ENCODE measurements around the gene GIGYF1. TPM values are rescaled to one million over a fixed set of nuclear protein-coding genes. Genes with fewer than 3 reads are reported as not detected.
A peak's percentile ranks its signal among the peaks of the same experiment; 100 is the strongest.

GIGYF1 gene
- total and polyA plus RNA-seq, 2 of the 13 experiments (the other 11 are each of a cell fraction or from before 2014, with no cell fraction given): 7.6 to 16.1 TPM

DNA sequence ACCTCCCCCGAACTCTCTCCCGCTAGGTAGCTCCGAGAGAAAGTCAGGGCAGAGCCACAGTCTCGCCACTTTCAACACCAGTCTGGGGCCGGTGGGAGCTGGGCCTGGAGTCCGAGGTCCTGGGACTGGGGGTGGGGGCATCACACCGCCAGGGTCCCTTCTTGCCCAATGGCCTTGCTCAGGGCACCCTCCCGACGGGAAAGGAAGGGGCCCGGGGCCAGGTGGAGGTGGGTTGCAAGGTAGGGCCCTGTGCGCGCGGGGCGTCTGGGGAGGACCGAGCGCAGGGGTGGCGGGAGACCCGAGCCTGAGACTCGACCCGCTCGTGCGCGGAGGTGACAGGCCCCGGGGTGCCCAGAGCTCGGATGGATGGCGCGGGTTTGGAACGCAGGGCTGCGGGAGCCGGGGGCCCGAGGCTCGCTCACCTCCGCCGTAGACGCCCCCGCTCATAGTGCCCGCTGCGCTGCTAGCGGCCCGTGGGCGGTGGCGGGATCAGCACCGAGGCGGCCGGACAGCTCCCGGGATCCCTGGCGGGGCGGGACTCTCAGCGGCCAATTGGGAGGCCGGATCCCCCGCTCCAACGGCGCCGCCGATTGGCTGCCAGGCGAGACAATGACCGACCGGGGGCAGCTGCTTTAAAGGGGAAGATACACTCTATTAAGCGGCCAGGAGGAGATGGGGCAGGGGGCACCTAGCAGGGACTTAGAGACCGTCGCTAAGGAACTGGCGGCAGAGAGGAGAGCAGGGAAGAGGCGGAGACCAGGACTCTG is 38.0 kb downstream of the GIGYF1 start, which contains the start of gene ACTL6B (continued):
- TF ChIP-seq, protein P1, sequence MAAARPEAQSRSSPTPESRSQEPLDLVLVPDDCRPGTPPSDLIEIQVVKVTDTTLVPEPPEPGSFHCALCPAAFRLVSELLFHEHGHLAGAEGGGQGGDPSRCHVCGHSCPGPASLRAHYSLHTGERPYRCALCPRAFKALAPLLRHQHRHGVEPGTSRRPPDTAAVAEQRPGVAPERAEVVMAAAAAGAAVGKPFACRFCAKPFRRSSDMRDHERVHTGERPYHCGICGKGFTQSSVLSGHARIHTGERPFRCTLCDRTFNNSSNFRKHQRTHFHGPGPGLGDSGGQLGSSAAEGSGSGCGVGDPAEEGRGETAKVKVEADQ (CRISPR knock-in tag; IDR thresholded peaks at IDR 0.05; ENCODE audit: borderline replicate concordance): no peak
- TF ChIP-seq ZNF235 (CRISPR knock-in tag; IDR thresholded peaks at IDR 0.05; ENCODE audit: borderline replicate concordance) (peak; percentile 83; the same call in 1 of the 2 replicates), SNAPC2 (CRISPR knock-in tag; IDR thresholded peaks at IDR 0.05) (0 out of 2 replicates have a peak, but pooled peaks have one; percentile 32), TSC22D2 (CRISPR knock-in tag; IDR thresholded peaks at IDR 0.05; ENCODE audit: borderline replicate concordance) (peak; percentile 95; the same call in 1 of the 2 replicates), ZFP91 (CRISPR knock-in tag; IDR thresholded peaks at IDR 0.05; ENCODE audit: borderline replicate concordance) (peak; percentile 99), HDAC1 (CRISPR knock-in tag; IDR thresholded peaks at IDR 0.05) (peak; percentile 70)
- TF ChIP-seq, protein P2, sequence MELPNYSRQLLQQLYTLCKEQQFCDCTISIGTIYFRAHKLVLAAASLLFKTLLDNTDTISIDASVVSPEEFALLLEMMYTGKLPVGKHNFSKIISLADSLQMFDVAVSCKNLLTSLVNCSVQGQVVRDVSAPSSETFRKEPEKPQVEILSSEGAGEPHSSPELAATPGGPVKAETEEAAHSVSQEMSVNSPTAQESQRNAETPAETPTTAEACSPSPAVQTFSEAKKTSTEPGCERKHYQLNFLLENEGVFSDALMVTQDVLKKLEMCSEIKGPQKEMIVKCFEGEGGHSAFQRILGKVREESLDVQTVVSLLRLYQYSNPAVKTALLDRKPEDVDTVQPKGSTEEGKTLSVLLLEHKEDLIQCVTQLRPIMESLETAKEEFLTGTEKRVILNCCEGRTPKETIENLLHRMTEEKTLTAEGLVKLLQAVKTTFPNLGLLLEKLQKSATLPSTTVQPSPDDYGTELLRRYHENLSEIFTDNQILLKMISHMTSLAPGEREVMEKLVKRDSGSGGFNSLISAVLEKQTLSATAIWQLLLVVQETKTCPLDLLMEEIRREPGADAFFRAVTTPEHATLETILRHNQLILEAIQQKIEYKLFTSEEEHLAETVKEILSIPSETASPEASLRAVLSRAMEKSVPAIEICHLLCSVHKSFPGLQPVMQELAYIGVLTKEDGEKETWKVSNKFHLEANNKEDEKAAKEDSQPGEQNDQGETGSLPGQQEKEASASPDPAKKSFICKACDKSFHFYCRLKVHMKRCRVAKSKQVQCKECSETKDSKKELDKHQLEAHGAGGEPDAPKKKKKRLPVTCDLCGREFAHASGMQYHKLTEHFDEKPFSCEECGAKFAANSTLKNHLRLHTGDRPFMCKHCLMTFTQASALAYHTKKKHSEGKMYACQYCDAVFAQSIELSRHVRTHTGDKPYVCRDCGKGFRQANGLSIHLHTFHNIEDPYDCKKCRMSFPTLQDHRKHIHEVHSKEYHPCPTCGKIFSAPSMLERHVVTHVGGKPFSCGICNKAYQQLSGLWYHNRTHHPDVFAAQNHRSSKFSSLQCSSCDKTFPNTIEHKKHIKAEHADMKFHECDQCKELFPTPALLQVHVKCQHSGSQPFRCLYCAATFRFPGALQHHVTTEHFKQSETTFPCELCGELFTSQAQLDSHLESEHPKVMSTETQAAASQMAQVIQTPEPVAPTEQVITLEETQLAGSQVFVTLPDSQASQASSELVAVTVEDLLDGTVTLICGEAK (IDR thresholded peaks at IDR 0.05): no peak
- TF ChIP-seq, protein P2 (CRISPR knock-in tag; IDR thresholded peaks at IDR 0.05): peak; percentile 52; the same call in 1 of the 2 replicates
- TF ChIP-seq, protein P3, sequence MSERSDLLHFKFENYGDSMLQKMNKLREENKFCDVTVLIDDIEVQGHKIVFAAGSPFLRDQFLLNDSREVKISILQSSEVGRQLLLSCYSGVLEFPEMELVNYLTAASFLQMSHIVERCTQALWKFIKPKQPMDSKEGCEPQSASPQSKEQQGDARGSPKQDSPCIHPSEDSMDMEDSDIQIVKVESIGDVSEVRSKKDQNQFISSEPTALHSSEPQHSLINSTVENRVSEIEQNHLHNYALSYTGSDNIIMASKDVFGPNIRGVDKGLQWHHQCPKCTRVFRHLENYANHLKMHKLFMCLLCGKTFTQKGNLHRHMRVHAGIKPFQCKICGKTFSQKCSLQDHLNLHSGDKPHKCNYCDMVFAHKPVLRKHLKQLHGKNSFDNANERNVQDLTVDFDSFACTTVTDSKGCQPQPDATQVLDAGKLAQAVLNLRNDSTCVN (CRISPR knock-in tag; IDR thresholded peaks at IDR 0.05; ENCODE audit: borderline replicate concordance): peak; percentile 76

All from HepG2 (cell line).